Measurements from ENCODE around the gene RTN4R. TPM values are rescaled to one million over a fixed set of nuclear protein-coding genes. Genes with fewer than 3 reads are reported as not detected.
"Not testable (repeated sequence)": the region's sequence is repeated elsewhere in the genome, so short reads cannot be mapped to it uniquely, and the experiment has no call there.

RTN4R gene
- total RNA-seq, 1 experiment from 2014 or later = 0.30 TPM

- Histone ChIP-seq H4K20me1 (ENCODE audit: insufficient read depth, low read depth, low read length) (no peaks in the 10 kb centered on the region), H3K4me1 (ENCODE audit: low read length) (no peaks in the 10 kb centered on the region), H3K4me2 (ENCODE audit: low read depth, low read length, poor library complexity, severe bottlenecking) (no peak overlapping the region), H3K9me3 (ENCODE audit: low read length) (no peaks in the 10 kb centered on the region), H3K27me3 (ENCODE audit: low read length) (no peaks in the 10 kb centered on the region), H3K36me3 (ENCODE audit: insufficient read depth, low read length) (no peaks in the 10 kb centered on the region), H3K27ac (ENCODE audit: low read length) (no peak overlapping the region), H2AFZ (ENCODE audit: low read length) (no peak overlapping the region), H3K4me3 (ENCODE audit: low read length) (no peak overlapping the region), H3K9ac (ENCODE audit: low read length) (no peak overlapping the region), H3K9me2 (replicated peaks; ENCODE audit: insufficient read depth, low read length) (no peaks in the 10 kb centered on the region), H3K79me2 (ENCODE audit: low read length) (no peaks in the 10 kb centered on the region)
- no peak for DNase-seq
Observed at GRCh38 chr22:20291604-20292063, 23.5 kb upstream of the RTN4R start.

GRCh38 chr22:20291249-20291586 lies 23.1 kb upstream of the RTN4R start:
- no peaks in the 10 kb centered on the region for H4K20me1 ChIP-seq (ENCODE audit: insufficient read depth, low read depth, low read length)
- no peak overlapping the region for H3K4me3 ChIP-seq (ENCODE audit: low read length)
- no peak overlapping the region for H3K27ac ChIP-seq (ENCODE audit: low read length)
- H3K36me3 ChIP-seq (ENCODE audit: insufficient read depth, low read length) = no peaks in the 10 kb centered on the region
- H2AFZ ChIP-seq (ENCODE audit: low read length) = no peak overlapping the region
- H3K9me2 ChIP-seq (replicated peaks; ENCODE audit: insufficient read depth, low read length) = no peaks in the 10 kb centered on the region
- H3K9me3 ChIP-seq (ENCODE audit: low read length) = no peaks in the 10 kb centered on the region
- no peaks in the 10 kb centered on the region for H3K27me3 ChIP-seq (ENCODE audit: low read length)
- H3K9ac ChIP-seq (ENCODE audit: low read length) = no peak overlapping the region
- H3K79me2 ChIP-seq (ENCODE audit: low read length) = no peaks in the 10 kb centered on the region
- H3K4me2 ChIP-seq (ENCODE audit: low read depth, low read length, poor library complexity, severe bottlenecking) = no peak overlapping the region
- H3K4me1 ChIP-seq (ENCODE audit: low read length) = no peaks in the 10 kb centered on the region
- DNase-seq = no peak

- H3K27ac ChIP-seq (ENCODE audit: low read length) = no peak overlapping the region
- H3K4me3 ChIP-seq (ENCODE audit: low read length) = no peak overlapping the region
- H3K79me2 ChIP-seq (ENCODE audit: low read length) = no peaks in the 10 kb centered on the region
- H3K9me2 ChIP-seq (replicated peaks; ENCODE audit: insufficient read depth, low read length) = no peaks in the 10 kb centered on the region
- H3K9me3 ChIP-seq (ENCODE audit: low read length) = no peaks in the 10 kb centered on the region
- no peaks in the 10 kb centered on the region for H3K27me3 ChIP-seq (ENCODE audit: low read length)
- DNase-seq = no peak
- no peaks in the 10 kb centered on the region for H3K4me1 ChIP-seq (ENCODE audit: low read length)
- H2AFZ ChIP-seq (ENCODE audit: low read length) = no peak overlapping the region
- no peaks in the 10 kb centered on the region for H3K36me3 ChIP-seq (ENCODE audit: insufficient read depth, low read length)
- no peaks in the 10 kb centered on the region for H4K20me1 ChIP-seq (ENCODE audit: insufficient read depth, low read depth, low read length)
- no peak overlapping the region for H3K4me2 ChIP-seq (ENCODE audit: low read depth, low read length, poor library complexity, severe bottlenecking)
- no peak overlapping the region for H3K9ac ChIP-seq (ENCODE audit: low read length)
Observed at GRCh38 chr22:20290578-20291248, 22.6 kb upstream of the RTN4R start.

GRCh38 chr22:20290045-20290392 lies 21.9 kb upstream of the RTN4R start:
- no peaks in the 10 kb centered on the region for H3K79me2 ChIP-seq (ENCODE audit: low read length)
- no peaks in the 10 kb centered on the region for H3K36me3 ChIP-seq (ENCODE audit: insufficient read depth, low read length)
- no peaks in the 10 kb centered on the region for H3K27me3 ChIP-seq (ENCODE audit: low read length)
- no peaks in the 10 kb centered on the region for H3K9me3 ChIP-seq (ENCODE audit: low read length)
- DNase-seq = no peak
- H3K4me3 ChIP-seq (ENCODE audit: low read length) = no peak overlapping the region
- no peak overlapping the region for H2AFZ ChIP-seq (ENCODE audit: low read length)
- no peak overlapping the region for H3K27ac ChIP-seq (ENCODE audit: low read length)
- no peak overlapping the region for H3K9ac ChIP-seq (ENCODE audit: low read length)
- no peak overlapping the region for H3K4me2 ChIP-seq (ENCODE audit: low read depth, low read length, poor library complexity, severe bottlenecking)
- no peaks in the 10 kb centered on the region for H3K4me1 ChIP-seq (ENCODE audit: low read length)
- no peaks in the 10 kb centered on the region for H4K20me1 ChIP-seq (ENCODE audit: insufficient read depth, low read depth, low read length)
- H3K9me2 ChIP-seq (replicated peaks; ENCODE audit: insufficient read depth, low read length) = no peaks in the 10 kb centered on the region

DNA sequence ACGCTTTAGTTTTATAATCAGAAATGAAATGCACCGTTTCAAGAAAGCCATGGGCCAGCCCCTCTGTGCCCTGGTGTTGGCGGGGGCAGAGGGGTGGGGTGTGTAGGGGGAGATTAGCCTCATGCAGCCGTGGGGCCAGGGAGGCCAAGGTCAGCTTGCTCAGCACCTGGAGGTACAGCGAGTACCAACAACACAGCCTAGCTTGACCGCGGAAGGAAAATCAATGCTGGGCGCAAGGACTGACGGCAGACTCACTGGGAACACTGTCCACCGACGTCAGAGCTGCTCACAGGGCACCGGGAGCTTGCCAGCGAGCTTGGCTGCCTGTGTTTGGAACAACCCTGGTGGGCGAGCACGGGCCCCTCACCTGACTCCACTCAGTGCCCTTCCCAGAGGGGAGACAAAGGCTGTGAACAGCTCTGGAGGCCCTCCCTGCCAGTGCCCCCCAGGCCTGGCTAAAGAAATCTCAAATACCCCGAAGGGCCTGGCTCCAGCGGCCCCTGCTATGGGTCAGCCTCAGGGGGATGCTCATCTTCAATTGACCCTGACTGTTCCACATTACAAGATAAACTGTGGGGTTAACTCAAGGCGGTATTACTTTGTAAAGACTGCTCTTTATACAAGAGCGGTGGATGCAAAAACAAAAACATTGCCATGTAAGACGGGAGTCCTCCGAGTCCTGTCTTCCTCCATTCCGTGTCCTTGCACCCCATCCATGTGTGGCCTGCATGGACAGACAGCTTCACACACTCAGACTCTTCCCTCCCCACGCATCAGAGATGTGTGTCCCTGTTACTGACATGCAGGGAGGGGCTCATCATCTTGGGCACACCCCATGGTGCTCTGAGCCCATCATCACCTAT lies 21.3 kb upstream of the RTN4R start:
- H3K9ac ChIP-seq (ENCODE audit: low read length); H3K79me2 ChIP-seq (ENCODE audit: low read length); H4K20me1 ChIP-seq (ENCODE audit: insufficient read depth, low read depth, low read length); H3K4me3 ChIP-seq (ENCODE audit: low read length); DNase-seq; H3K9me2 ChIP-seq (replicated peaks; ENCODE audit: insufficient read depth, low read length); H3K27ac ChIP-seq (ENCODE audit: low read length); H3K4me1 ChIP-seq (ENCODE audit: low read length); H3K36me3 ChIP-seq (ENCODE audit: insufficient read depth, low read length); H3K27me3 ChIP-seq (ENCODE audit: low read length); H3K9me3 ChIP-seq (ENCODE audit: low read length); H3K4me2 ChIP-seq (ENCODE audit: low read depth, low read length, poor library complexity, severe bottlenecking); H2AFZ ChIP-seq (ENCODE audit: low read length): not testable (repeated sequence)

DNA sequence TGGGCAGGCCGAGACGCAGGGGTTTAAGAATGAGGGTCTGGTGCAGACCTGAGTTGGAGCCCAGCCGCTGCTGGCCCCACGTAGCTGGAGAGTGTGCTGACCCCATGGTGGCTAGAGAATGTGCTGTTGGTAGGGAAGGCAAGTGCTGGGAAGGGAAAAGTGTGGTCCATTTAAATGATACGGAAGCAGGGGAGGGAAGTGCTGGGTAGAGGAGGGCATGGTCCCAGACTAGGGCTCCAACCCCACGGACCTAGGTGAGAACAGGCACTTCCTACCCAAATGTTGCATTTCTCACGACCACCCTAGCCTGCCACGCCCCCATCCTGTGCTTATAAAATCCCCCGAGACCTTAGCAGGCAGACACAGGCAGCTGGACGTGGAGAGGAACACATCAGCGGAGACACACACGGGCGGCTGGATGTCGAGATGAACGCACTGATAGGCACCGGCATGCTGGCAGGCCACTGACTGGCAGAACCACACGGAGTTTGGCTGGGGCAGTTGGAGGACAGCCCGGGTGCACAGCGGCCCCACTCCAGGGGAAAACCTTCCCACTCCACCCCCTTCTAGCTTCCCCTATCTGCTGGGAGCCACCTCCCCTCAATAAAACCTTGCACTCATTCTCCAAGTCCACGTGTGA lies 18.8 kb upstream of the RTN4R start:
- not testable (repeated sequence) for H3K27ac ChIP-seq (ENCODE audit: low read length); H3K9me3 ChIP-seq (ENCODE audit: low read length); H3K79me2 ChIP-seq (ENCODE audit: low read length)

GRCh38 chr22:20286312-20286660 lies 18.2 kb upstream of the RTN4R start:
- DNase-seq; H2AFZ ChIP-seq (ENCODE audit: low read length); H3K27ac ChIP-seq (ENCODE audit: low read length); H3K9me2 ChIP-seq (replicated peaks; ENCODE audit: insufficient read depth, low read length); H3K4me2 ChIP-seq (ENCODE audit: low read depth, low read length, poor library complexity, severe bottlenecking); H3K4me3 ChIP-seq (ENCODE audit: low read length); H3K27me3 ChIP-seq (ENCODE audit: low read length); H4K20me1 ChIP-seq (ENCODE audit: insufficient read depth, low read depth, low read length); H3K4me1 ChIP-seq (ENCODE audit: low read length); H3K9ac ChIP-seq (ENCODE audit: low read length); H3K79me2 ChIP-seq (ENCODE audit: low read length); H3K36me3 ChIP-seq (ENCODE audit: insufficient read depth, low read length); H3K9me3 ChIP-seq (ENCODE audit: low read length): not testable (repeated sequence)

More for the DNA sequence above, 18.8 kb upstream of the RTN4R start:
- DNase-seq; H2AFZ ChIP-seq (ENCODE audit: low read length); H3K27me3 ChIP-seq (ENCODE audit: low read length); H3K36me3 ChIP-seq (ENCODE audit: insufficient read depth, low read length); H3K4me3 ChIP-seq (ENCODE audit: low read length); H3K9ac ChIP-seq (ENCODE audit: low read length); H3K4me2 ChIP-seq (ENCODE audit: low read depth, low read length, poor library complexity, severe bottlenecking); H3K9me2 ChIP-seq (replicated peaks; ENCODE audit: insufficient read depth, low read length); H3K4me1 ChIP-seq (ENCODE audit: low read length); H4K20me1 ChIP-seq (ENCODE audit: insufficient read depth, low read depth, low read length): not testable (repeated sequence)

- H3K9me3 ChIP-seq (ENCODE audit: low read length); H3K27ac ChIP-seq (ENCODE audit: low read length); H3K79me2 ChIP-seq (ENCODE audit: low read length); H3K9me2 ChIP-seq (replicated peaks; ENCODE audit: insufficient read depth, low read length); H3K4me2 ChIP-seq (ENCODE audit: low read depth, low read length, poor library complexity, severe bottlenecking); H3K4me1 ChIP-seq (ENCODE audit: low read length); H2AFZ ChIP-seq (ENCODE audit: low read length); H4K20me1 ChIP-seq (ENCODE audit: insufficient read depth, low read depth, low read length); H3K27me3 ChIP-seq (ENCODE audit: low read length); H3K36me3 ChIP-seq (ENCODE audit: insufficient read depth, low read length); H3K9ac ChIP-seq (ENCODE audit: low read length); H3K4me3 ChIP-seq (ENCODE audit: low read length): not testable (repeated sequence)
- DNase-seq = peak; percentile 87
Observed at GRCh38 chr22:20285473-20286311, 17.6 kb upstream of the RTN4R start.

Measured in Karpas-422 (cell line).